Measurements from ENCODE around the gene TRMT44. TPM values are rescaled to one million over a fixed set of nuclear protein-coding genes. Genes with fewer than 3 reads are reported as not detected.
A peak's percentile ranks its signal among the peaks of the same experiment; 100 is the strongest.

The TRMT44 gene
- total RNA-seq = 11.6 TPM

- peak; percentile 96 for DNase-seq (ENCODE audit: low spot score)
- peak; percentile 96 for ATAC-seq
Measured at GRCh38 chr4:8440492-8441311, at the start of gene TRMT44, which contains the start of gene ACOX3. TSS of gene TRMT44 (plus strand) at chr4:8440777. CDS start at chr4:8440823, 46 bp downstream. TSS of gene ACOX3 (minus strand) at chr4:8440723. CDS start at chr4:8416521, 24,202 bp downstream.

- ATAC-seq (no peak), DNase-seq (ENCODE audit: low spot score) (no peak)
Measured at GRCh38 chr4:8391071-8391470, 49.5 kb upstream of the TRMT44 start.

GRCh38 chr4:8391972-8392371 lies 48.6 kb upstream of the TRMT44 start:
- ATAC-seq = no peak
- no peak for DNase-seq (ENCODE audit: low spot score)

- no peak for ATAC-seq
Measured at GRCh38 chr4:8392591-8393190, 47.9 kb upstream of the TRMT44 start.

GRCh38 chr4:8393593-8394038 lies 47.0 kb upstream of the TRMT44 start:
- no peak for DNase-seq (ENCODE audit: low spot score)

More at GRCh38 chr4:8392591-8393190, 47.9 kb upstream of the TRMT44 start:
- no peak for DNase-seq (ENCODE audit: low spot score)

GRCh38 chr4:8394061-8394519 lies 46.5 kb upstream of the TRMT44 start:
- no peak for ATAC-seq
- DNase-seq (ENCODE audit: low spot score) = no peak

More at GRCh38 chr4:8393593-8394038, 47.0 kb upstream of the TRMT44 start:
- no peak for ATAC-seq

GRCh38 chr4:8394806-8395205 lies 45.8 kb upstream of the TRMT44 start:
- DNase-seq (ENCODE audit: low spot score) (no peak), ATAC-seq (no peak)

- DNase-seq (ENCODE audit: low spot score) (no peak), ATAC-seq (no peak)
Measured at GRCh38 chr4:8395504-8396296, 44.9 kb upstream of the TRMT44 start.

GRCh38 chr4:8396762-8397406 lies 43.7 kb upstream of the TRMT44 start:
- DNase-seq (ENCODE audit: low spot score) (no peak), ATAC-seq (no peak)

GRCh38 chr4:8398347-8398746 lies 42.2 kb upstream of the TRMT44 start:
- ATAC-seq (no peak), DNase-seq (ENCODE audit: low spot score) (no peak)

- DNase-seq (ENCODE audit: low spot score) (no peak), ATAC-seq (no peak)
Measured at GRCh38 chr4:8399298-8399697, 41.3 kb upstream of the TRMT44 start.

- DNase-seq (ENCODE audit: low spot score) (no peak), ATAC-seq (no peak)
Measured at GRCh38 chr4:8400632-8401325, 39.8 kb upstream of the TRMT44 start.

- no peak for ATAC-seq
- no peak for DNase-seq (ENCODE audit: low spot score)
Measured at GRCh38 chr4:8401665-8402064, 38.9 kb upstream of the TRMT44 start.

GRCh38 chr4:8402181-8402597 lies 38.4 kb upstream of the TRMT44 start:
- no peak for ATAC-seq
- DNase-seq (ENCODE audit: low spot score) = no peak

GRCh38 chr4:8402640-8403039 lies 37.9 kb upstream of the TRMT44 start:
- no peak for DNase-seq (ENCODE audit: low spot score)
- peak; percentile 35 for ATAC-seq

GRCh38 chr4:8403173-8403753 lies 37.3 kb upstream of the TRMT44 start:
- ATAC-seq (peak; percentile 98), DNase-seq (ENCODE audit: low spot score) (peak; percentile 83)

- DNase-seq (ENCODE audit: low spot score) (no peak), ATAC-seq (no peak)
Measured at GRCh38 chr4:8403976-8404375, 36.6 kb upstream of the TRMT44 start.

- DNase-seq (ENCODE audit: low spot score) (no peak), ATAC-seq (no peak)
Measured at GRCh38 chr4:8404791-8405515, 35.6 kb upstream of the TRMT44 start.

- no peak for DNase-seq (ENCODE audit: low spot score)
- no peak for ATAC-seq
Measured at GRCh38 chr4:8405516-8405875, 35.1 kb upstream of the TRMT44 start.

Data from left lobe of liver (tissue), 2 donors.